ENCODE measurements around the gene PTRH1.

DNA sequence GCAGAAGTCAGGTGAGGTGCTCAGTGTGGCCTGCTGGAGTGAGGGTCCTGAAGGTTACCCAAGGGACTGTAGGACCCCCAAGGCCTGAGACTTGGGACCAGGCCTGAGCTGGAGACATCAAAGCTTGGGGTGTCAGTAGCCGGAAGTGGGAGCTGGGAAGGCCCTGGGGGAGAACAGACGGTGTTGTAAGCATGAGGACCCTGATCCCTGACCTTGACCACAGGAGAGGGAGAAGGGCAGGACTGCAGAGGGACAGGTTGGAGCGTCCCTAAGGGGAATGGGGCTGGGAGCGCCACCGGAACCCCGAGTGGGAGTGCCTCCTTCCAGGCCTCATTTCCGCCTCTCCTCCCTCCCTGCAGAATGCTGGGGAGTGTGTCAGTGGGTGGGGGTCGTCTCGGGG lies 949 bp upstream of the PTRH1 start:
- TF ChIP-seq, protein P1, sequence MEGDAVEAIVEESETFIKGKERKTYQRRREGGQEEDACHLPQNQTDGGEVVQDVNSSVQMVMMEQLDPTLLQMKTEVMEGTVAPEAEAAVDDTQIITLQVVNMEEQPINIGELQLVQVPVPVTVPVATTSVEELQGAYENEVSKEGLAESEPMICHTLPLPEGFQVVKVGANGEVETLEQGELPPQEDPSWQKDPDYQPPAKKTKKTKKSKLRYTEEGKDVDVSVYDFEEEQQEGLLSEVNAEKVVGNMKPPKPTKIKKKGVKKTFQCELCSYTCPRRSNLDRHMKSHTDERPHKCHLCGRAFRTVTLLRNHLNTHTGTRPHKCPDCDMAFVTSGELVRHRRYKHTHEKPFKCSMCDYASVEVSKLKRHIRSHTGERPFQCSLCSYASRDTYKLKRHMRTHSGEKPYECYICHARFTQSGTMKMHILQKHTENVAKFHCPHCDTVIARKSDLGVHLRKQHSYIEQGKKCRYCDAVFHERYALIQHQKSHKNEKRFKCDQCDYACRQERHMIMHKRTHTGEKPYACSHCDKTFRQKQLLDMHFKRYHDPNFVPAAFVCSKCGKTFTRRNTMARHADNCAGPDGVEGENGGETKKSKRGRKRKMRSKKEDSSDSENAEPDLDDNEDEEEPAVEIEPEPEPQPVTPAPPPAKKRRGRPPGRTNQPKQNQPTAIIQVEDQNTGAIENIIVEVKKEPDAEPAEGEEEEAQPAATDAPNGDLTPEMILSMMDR (IDR thresholded peaks at IDR 0.05) = no peak
- TF ChIP-seq POLR2A (IDR thresholded peaks at IDR 0.05) = no peak
